Liver (tissue), 9 donors: ENCODE measurements around the gene SCARB1. TPM values are rescaled to one million over a fixed set of nuclear protein-coding genes. Genes with fewer than 3 reads are reported as not detected.
A peak's percentile ranks its signal among the peaks of the same experiment; 100 is the strongest.

Experiments
- DNase-seq: peaks from one replicate; pipeline ENCODE4 v3.0.0-alpha.2; 2017; ENCODE audit warnings: low spot score
- H3K27ac ChIP-seq, 2 donors: one replicate each; pipeline ENCODE4 v1.7.0; 2013; ENCODE audit warnings: inconsistent platforms in 2 of 2, low read length in 2 of 2, control low read depth in 1 of 2, low read depth in 1 of 2, mild to moderate bottlenecking in 1 of 2
- H3K27me3 ChIP-seq, 4 donors: one replicate each; pipeline versions ENCODE4 v1.6.1 to v1.7.0; 2013; ENCODE audit warnings: low read length in 3 of 4, inconsistent platforms in 1 of 4, mild to moderate bottlenecking in 1 of 4, moderate library complexity in 1 of 4; ENCODE audit not compliant: control insufficient read depth in 4 of 4, insufficient read depth in 4 of 4
- H3K36me3 ChIP-seq, 4 donors: one replicate each; pipeline versions ENCODE4 v1.6.1 to v1.7.0; 2013; ENCODE audit warnings: low read length in 3 of 4, mild to moderate bottlenecking in 3 of 4, low read depth in 1 of 4, moderate library complexity in 1 of 4; ENCODE audit not compliant: control insufficient read depth in 4 of 4, insufficient read depth in 3 of 4
- H3K4me1 ChIP-seq, 4 donors: one replicate each; pipeline versions ENCODE4 v1.6.1 to v1.7.0; 2013; ENCODE audit warnings: low read length in 3 of 4, mild to moderate bottlenecking in 3 of 4, moderate library complexity in 1 of 4; ENCODE audit not compliant: control insufficient read depth in 4 of 4, insufficient read depth in 4 of 4
- H3K4me3 ChIP-seq, 3 donors: one replicate each; pipeline versions ENCODE4 v1.6.1 to v1.7.0; 2013; ENCODE audit warnings: low read length in 3 of 3, control low read depth in 1 of 3, low read depth in 1 of 3, mild to moderate bottlenecking in 1 of 3
- H3K9ac ChIP-seq, 2 donors: one replicate each; pipeline ENCODE4 v1.7.0; 2013; ENCODE audit warnings: low read length in 2 of 2, mild to moderate bottlenecking in 2 of 2, moderate library complexity in 2 of 2, control low read depth in 1 of 2, low read depth in 1 of 2
- H3K9me3 ChIP-seq, 4 donors: one replicate each; pipeline versions ENCODE4 v1.6.1 to v1.7.0; 2013; ENCODE audit warnings: low read length in 3 of 4; ENCODE audit not compliant: control insufficient read depth in 4 of 4
- EGR1 ChIP-seq, 2 donors: IDR thresholded peaks; 2 replicates each; pipeline ENCODE4 v1.6.1; 2016 to 2018; ENCODE audit warnings: antibody characterized with exemption in 2 of 2, low read depth in 2 of 2
- FOXA1 ChIP-seq: IDR thresholded peaks from 2 replicates; pipeline ENCODE4 v1.6.1; 2016; ENCODE audit warnings: antibody characterized with exemption
- FOXA2 ChIP-seq: IDR thresholded peaks from 2 replicates; pipeline ENCODE4 v1.6.1; 2016; ENCODE audit warnings: antibody characterized with exemption
- GABPA ChIP-seq, 2 donors: IDR thresholded peaks in 1 of 2; conservative IDR thresholded peaks in 1 of 2; 2 replicates each; pipeline ENCODE4 v1.6.1; 2016; ENCODE audit warnings: antibody characterized with exemption in 2 of 2, mild to moderate bottlenecking in 1 of 2, moderate library complexity in 1 of 2
- HNF4A ChIP-seq, 2 donors: conservative IDR thresholded peaks; 2 replicates each; pipeline ENCODE4 v1.6.1; 2016; ENCODE audit warnings: antibody characterized with exemption in 2 of 2, mild to moderate bottlenecking in 2 of 2
- HNF4G ChIP-seq: IDR thresholded peaks from 2 replicates; pipeline ENCODE4 v1.6.1; 2016; ENCODE audit warnings: antibody characterized with exemption
- JUND ChIP-seq, 2 donors: IDR thresholded peaks; 2 replicates each; pipeline ENCODE4 v1.6.1; 2016; ENCODE audit warnings: antibody characterized with exemption in 2 of 2
- NR2F2 ChIP-seq: IDR thresholded peaks from 2 replicates; pipeline ENCODE4 v1.6.1; 2016; ENCODE audit warnings: antibody characterized with exemption
- RAD21 ChIP-seq, 2 donors: IDR thresholded peaks; 2 replicates each; pipeline ENCODE4 v1.6.1; 2016; ENCODE audit warnings: antibody characterized with exemption in 2 of 2, mild to moderate bottlenecking in 2 of 2
- RXRA ChIP-seq, 2 donors: IDR thresholded peaks; 2 replicates each; pipeline ENCODE4 v1.6.1; 2017 to 2018; ENCODE audit warnings: antibody characterized with exemption in 2 of 2, mild to moderate bottlenecking in 1 of 2
- SP1 ChIP-seq: IDR thresholded peaks from 2 replicates; pipeline ENCODE4 v1.6.1; 2018; ENCODE audit warnings: antibody characterized with exemption, mild to moderate bottlenecking
- TAF1 ChIP-seq: conservative IDR thresholded peaks from 2 replicates; pipeline ENCODE4 v1.6.1; 2016; ENCODE audit warnings: antibody characterized with exemption, mild to moderate bottlenecking
- YY1 ChIP-seq: IDR thresholded peaks from 2 replicates; pipeline ENCODE4 v1.6.1; 2016; ENCODE audit warnings: antibody characterized with exemption, mild to moderate bottlenecking
- WGBS: extraction: QIAGEN DNeasy Blood & Tissue Kit; methylation state at CpG from one replicate; pipeline ENCODE4 v1.1.7; 2013; 5-methylcytosine and 5-hydroxymethylcytosine counted together
- polyA plus RNA-seq, 2 donors: library from polyadenylated mRNA; stranded (reverse) in 1 of 2; unstranded in 1 of 2; fragments of 200-250 nt in 1 of 2; fragments of >200 nt in 1 of 2; fragmentation: Nextera tagmentation in 1 of 2; extraction: Ambion mirVana in 1 of 2; gene quantifications; one replicate each; pipeline versions ENCODE4 v1.2.1 to v1.2.3, GENCODE V29; 2013 to 2015
- total RNA-seq, 2 donors: library from RNA; depleted of rRNA; stranded (reverse); fragments of >200 nt; gene quantifications; one replicate each; pipeline ENCODE4 v1.2.3, GENCODE V29; 2014
- TF ChIP-seq, protein P1 (sequence below): IDR thresholded peaks from 2 replicates; pipeline ENCODE4 v1.6.1; 2016; ENCODE audit warnings: antibody characterized with exemption
- TF ChIP-seq, protein P2 (sequence below): IDR thresholded peaks from 2 replicates; pipeline ENCODE4 v1.6.1; 2016; ENCODE audit warnings: antibody characterized with exemption
- TF ChIP-seq, protein P3 (sequence below): fragments of 150-350 bp; IDR thresholded peaks from 2 replicates; pipeline ENCODE4 v1.5.1; 2017; ENCODE audit warnings: improper control_type of control experiment, low read depth, low read length; ENCODE audit not compliant: missing input control
- TF ChIP-seq, protein P4 (sequence below): IDR thresholded peaks from 2 replicates; pipeline ENCODE4 v1.6.1; 2016; ENCODE audit warnings: antibody characterized with exemption
- TF ChIP-seq, protein P5 (sequence below): IDR thresholded peaks from 2 replicates; pipeline ENCODE4 v1.6.1; 2016; ENCODE audit warnings: antibody characterized with exemption, mild to moderate bottlenecking
- donor health status: healthy.
- donor health status: healthy.
- donor health status: healthy.
- donor health status: healthy.
- donor health status: healthy.

The SCARB1 gene
- total and polyA plus RNA-seq, 4 donors = 85.3 to 289 (median 141) TPM

DNA sequence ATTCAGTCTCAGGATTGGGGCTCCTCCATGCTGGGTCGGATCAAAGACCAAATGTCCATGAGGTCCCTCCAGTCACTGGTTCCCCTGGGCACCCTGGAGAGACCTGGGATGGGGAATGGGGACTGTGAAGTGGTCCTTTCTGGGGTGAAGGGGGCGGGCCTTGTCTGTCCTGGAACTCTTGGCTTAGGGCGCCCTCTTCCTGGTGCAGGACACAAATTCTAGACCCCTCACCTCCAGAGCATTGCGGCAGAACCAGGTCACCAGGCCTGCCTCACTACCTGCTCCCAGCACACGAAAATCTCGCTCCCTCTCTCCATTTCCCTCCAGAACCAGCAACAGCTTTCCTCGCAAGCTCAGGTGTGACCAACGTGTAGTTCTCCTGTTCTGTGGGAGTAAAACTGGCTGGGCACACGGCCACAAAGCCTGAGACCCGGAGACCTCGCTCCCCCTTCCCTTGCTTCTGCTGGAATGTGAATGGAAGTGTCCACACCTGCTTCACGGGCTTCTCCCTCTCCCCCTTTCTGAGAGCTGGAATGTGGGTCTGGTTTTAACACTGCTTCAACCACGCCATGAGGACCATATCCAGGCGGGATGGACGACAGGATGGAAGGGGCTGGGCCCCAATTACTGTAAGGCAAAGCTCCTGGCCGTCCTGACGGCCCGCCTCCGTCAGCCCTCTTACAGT, 112.7 kb downstream of the SCARB1 start:
- Histone ChIP-seq H3K27ac (peak overlapping the region; percentile 93), H3K27me3 (no peaks in the 10 kb centered on the region), H3K4me3 (no peak overlapping the region), H3K36me3 (no peaks in the 10 kb centered on the region), H3K9ac (peak overlapping the region in 1 of 2 donors; percentile 45), H3K9me3 (no peaks in the 10 kb centered on the region), H3K4me1 (peaks cover 28 to 70% (median 52%) of the 10 kb centered on the region in 4 donors)
- peak in 1 of 2 donors; percentile 29 for TF ChIP-seq RAD21 (IDR thresholded peaks at IDR 0.05)
- TF ChIP-seq, protein P1, sequence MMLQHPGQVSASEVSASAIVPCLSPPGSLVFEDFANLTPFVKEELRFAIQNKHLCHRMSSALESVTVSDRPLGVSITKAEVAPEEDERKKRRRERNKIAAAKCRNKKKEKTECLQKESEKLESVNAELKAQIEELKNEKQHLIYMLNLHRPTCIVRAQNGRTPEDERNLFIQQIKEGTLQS = no peak
- WGBS = 81% methylated on average over 19 of the region's 19 CpGs
- DNase-seq = no peak

DNA sequence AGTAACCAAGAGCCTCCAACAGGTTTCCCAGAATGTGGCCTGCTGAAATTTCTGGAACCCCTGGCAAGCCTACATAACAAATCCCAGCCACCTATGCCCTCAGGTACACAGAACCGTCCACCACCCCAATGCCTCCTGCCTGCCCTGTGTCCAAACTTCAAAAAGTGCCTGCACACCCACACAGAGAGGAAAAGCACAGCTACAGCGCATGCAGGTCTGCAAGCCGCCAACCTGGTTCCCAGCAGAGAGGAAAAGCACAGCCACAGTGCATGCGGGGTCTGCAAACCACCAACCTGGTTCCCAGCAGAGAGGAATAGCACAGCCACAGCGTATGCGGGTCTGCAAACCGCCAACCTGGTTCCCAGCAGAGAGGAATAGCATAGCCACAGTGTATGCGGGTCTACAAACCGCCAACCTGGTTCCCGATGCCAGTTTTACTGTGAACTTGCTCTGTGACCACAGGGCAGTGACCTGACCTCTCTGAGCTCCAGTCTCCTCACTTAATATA, 113.5 kb downstream of the SCARB1 start:
- Histone ChIP-seq H3K27me3 (no peaks in the 10 kb centered on the region), H3K4me3 (no peak overlapping the region), H3K9me3 (no peaks in the 10 kb centered on the region), H3K9ac (peak overlapping the region in 1 of 2 donors; percentile 45), H3K27ac (peak overlapping the region; percentile 93), H3K36me3 (no peaks in the 10 kb centered on the region), H3K4me1 (peaks cover 28 to 69% (median 49%) of the 10 kb centered on the region in 4 donors)
- TF ChIP-seq FOXA2 = peak; percentile 48
- TF ChIP-seq, protein P1 = peak; percentile 36
- TF ChIP-seq NR2F2 = peak; percentile 49
- TF ChIP-seq HNF4G = peak; percentile 91
- TF ChIP-seq, protein P2, sequence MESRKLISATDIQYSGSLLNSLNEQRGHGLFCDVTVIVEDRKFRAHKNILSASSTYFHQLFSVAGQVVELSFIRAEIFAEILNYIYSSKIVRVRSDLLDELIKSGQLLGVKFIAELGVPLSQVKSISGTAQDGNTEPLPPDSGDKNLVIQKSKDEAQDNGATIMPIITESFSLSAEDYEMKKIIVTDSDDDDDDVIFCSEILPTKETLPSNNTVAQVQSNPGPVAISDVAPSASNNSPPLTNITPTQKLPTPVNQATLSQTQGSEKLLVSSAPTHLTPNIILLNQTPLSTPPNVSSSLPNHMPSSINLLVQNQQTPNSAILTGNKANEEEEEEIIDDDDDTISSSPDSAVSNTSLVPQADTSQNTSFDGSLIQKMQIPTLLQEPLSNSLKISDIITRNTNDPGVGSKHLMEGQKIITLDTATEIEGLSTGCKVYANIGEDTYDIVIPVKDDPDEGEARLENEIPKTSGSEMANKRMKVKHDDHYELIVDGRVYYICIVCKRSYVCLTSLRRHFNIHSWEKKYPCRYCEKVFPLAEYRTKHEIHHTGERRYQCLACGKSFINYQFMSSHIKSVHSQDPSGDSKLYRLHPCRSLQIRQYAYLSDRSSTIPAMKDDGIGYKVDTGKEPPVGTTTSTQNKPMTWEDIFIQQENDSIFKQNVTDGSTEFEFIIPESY = peak; percentile 93
- TF ChIP-seq, protein P3, sequence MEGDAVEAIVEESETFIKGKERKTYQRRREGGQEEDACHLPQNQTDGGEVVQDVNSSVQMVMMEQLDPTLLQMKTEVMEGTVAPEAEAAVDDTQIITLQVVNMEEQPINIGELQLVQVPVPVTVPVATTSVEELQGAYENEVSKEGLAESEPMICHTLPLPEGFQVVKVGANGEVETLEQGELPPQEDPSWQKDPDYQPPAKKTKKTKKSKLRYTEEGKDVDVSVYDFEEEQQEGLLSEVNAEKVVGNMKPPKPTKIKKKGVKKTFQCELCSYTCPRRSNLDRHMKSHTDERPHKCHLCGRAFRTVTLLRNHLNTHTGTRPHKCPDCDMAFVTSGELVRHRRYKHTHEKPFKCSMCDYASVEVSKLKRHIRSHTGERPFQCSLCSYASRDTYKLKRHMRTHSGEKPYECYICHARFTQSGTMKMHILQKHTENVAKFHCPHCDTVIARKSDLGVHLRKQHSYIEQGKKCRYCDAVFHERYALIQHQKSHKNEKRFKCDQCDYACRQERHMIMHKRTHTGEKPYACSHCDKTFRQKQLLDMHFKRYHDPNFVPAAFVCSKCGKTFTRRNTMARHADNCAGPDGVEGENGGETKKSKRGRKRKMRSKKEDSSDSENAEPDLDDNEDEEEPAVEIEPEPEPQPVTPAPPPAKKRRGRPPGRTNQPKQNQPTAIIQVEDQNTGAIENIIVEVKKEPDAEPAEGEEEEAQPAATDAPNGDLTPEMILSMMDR = no peak
- TF ChIP-seq RAD21 (IDR thresholded peaks at IDR 0.05) = peak; percentile 44 to 63
- TF ChIP-seq YY1 = peak; percentile 80
- peak; percentile 94 for TF ChIP-seq SP1
- peak in 1 of 2 donors; percentile 70 for TF ChIP-seq JUND (IDR thresholded peaks at IDR 0.05)
- TF ChIP-seq, protein P4, sequence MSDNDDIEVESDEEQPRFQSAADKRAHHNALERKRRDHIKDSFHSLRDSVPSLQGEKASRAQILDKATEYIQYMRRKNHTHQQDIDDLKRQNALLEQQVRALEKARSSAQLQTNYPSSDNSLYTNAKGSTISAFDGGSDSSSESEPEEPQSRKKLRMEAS = peak; percentile 92
- peak; percentile 91 to 97 for TF ChIP-seq RXRA (IDR thresholded peaks at IDR 0.05)
- TF ChIP-seq EGR1 (IDR thresholded peaks at IDR 0.05; ENCODE audit: low read depth in 2 of 2) = peak; percentile 54 to 93
- TF ChIP-seq GABPA (IDR thresholded peaks at IDR 0.05 in 1 of 2, conservative IDR thresholded peaks at IDR 0.05 in 1 of 2) = peak in 1 of 2 donors; percentile 10
- peak; percentile 64 for TF ChIP-seq FOXA1
- no peak for TF ChIP-seq TAF1
- peak; percentile 99 for TF ChIP-seq HNF4A (conservative IDR thresholded peaks at IDR 0.05)
- TF ChIP-seq, protein P5, sequence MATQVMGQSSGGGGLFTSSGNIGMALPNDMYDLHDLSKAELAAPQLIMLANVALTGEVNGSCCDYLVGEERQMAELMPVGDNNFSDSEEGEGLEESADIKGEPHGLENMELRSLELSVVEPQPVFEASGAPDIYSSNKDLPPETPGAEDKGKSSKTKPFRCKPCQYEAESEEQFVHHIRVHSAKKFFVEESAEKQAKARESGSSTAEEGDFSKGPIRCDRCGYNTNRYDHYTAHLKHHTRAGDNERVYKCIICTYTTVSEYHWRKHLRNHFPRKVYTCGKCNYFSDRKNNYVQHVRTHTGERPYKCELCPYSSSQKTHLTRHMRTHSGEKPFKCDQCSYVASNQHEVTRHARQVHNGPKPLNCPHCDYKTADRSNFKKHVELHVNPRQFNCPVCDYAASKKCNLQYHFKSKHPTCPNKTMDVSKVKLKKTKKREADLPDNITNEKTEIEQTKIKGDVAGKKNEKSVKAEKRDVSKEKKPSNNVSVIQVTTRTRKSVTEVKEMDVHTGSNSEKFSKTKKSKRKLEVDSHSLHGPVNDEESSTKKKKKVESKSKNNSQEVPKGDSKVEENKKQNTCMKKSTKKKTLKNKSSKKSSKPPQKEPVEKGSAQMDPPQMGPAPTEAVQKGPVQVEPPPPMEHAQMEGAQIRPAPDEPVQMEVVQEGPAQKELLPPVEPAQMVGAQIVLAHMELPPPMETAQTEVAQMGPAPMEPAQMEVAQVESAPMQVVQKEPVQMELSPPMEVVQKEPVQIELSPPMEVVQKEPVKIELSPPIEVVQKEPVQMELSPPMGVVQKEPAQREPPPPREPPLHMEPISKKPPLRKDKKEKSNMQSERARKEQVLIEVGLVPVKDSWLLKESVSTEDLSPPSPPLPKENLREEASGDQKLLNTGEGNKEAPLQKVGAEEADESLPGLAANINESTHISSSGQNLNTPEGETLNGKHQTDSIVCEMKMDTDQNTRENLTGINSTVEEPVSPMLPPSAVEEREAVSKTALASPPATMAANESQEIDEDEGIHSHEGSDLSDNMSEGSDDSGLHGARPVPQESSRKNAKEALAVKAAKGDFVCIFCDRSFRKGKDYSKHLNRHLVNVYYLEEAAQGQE = peak; percentile 87
- no peak for DNase-seq
- WGBS = 39% methylated on average over 10 of the region's 10 CpGs
